SK-N-SH (cell line): ENCODE results near the gene DAB2IP. TPM values are rescaled to one million over a fixed set of nuclear protein-coding genes. Genes with fewer than 3 reads are reported as not detected.

ENCODE experiments used
- CTCF ChIA-PET: fragments of 300-600, 350-600 bp; formaldehyde crosslinking; extraction: SDS; loops from one replicate; lab custom pipeline; 2021; lab: Yijun Ruan, JAX
- POLR2A ChIA-PET: fragments of 350-600 bp; sonication (Branson Sonifier 250); formaldehyde crosslinking; extraction: SDS; loops from one replicate; lab custom pipeline; 2020; ENCODE audit warnings: antibody characterized with exemption, inconsistent platforms; lab: Yijun Ruan, JAX
- DNase-seq: peaks from one replicate; pipeline ENCODE4 v3.0.0; 2012
- H2AFZ ChIP-seq: fragments of 200-600 bp; sonication (generic); 2 replicates; pipeline ENCODE4 v1.8.1; 2016; ENCODE audit warnings: antibody characterized with exemption, mild to moderate bottlenecking, low read depth
- H3F3A ChIP-seq: fragments of 200-600 bp; sonication (generic); replicated peaks from 2 replicates; pipeline ENCODE3; 2016; ENCODE audit warnings: antibody characterized with exemption, mild to moderate bottlenecking; ENCODE audit not compliant: insufficient read depth
- H3K27ac ChIP-seq, 2 experiments: fragments of 200-500 bp in 1 of 2; fragments of 200-600 bp in 1 of 2; sonication (Bioruptor generic) in 1 of 2; sonication (generic), shearing (Covaris generic) in 1 of 2; 2 replicates each; pipeline versions ENCODE4 v1.5.1 to v1.6.1; 2014 to 2016; ENCODE audit warnings: low read depth in 2 of 2, inconsistent platforms in 1 of 2, low read length in 1 of 2, mild to moderate bottlenecking in 1 of 2, mixed read lengths in 1 of 2
- H3K27me3 ChIP-seq: fragments of 200-600 bp; sonication (generic), shearing (Covaris generic); 2 replicates; pipeline ENCODE4 v1.6.1; 2016; ENCODE audit warnings: mixed run types; ENCODE audit not compliant: insufficient read depth
- H3K36me3 ChIP-seq, 2 experiments: fragments of 200-500 bp in 1 of 2; fragments of 200-600 bp in 1 of 2; sonication (Bioruptor generic) in 1 of 2; sonication (generic) in 1 of 2; replicated peaks in 1 of 2; 2 replicates each; pipeline versions ENCODE3 to v1.5.1; 2014 to 2016; ENCODE audit warnings: low read length in 1 of 2, mild to moderate bottlenecking in 1 of 2; ENCODE audit not compliant: insufficient read depth in 2 of 2, control insufficient read depth in 1 of 2
- H3K4me1 ChIP-seq, 2 experiments: fragments of 200-500 bp in 1 of 2; fragments of 200-600 bp in 1 of 2; sonication (Bioruptor generic) in 1 of 2; sonication (generic), shearing (Covaris generic) in 1 of 2; 2 replicates each; pipeline versions ENCODE4 v1.5.1 to v1.6.1; 2014 to 2016; ENCODE audit warnings: low read depth in 1 of 2, low read length in 1 of 2, mixed run types in 1 of 2; ENCODE audit not compliant: insufficient read depth in 2 of 2, control insufficient read depth in 1 of 2
- H3K4me2 ChIP-seq: fragments of 200-600 bp; sonication (generic), shearing (Covaris generic); 2 replicates; pipeline ENCODE4 v1.6.1; 2017; ENCODE audit warnings: mixed run types
- H3K4me3 ChIP-seq, 2 experiments: fragments of 200-500 bp in 1 of 2; fragments of 200-600 bp in 1 of 2; sonication (Bioruptor generic) in 1 of 2; sonication (generic), shearing (Covaris generic) in 1 of 2; 2 replicates each; pipeline versions ENCODE4 v1.5.1 to v1.8.1; 2014 to 2016; ENCODE audit warnings: low read depth in 2 of 2, inconsistent platforms in 1 of 2, low read length in 1 of 2, mild to moderate bottlenecking in 1 of 2, mixed read lengths in 1 of 2, moderate library complexity in 1 of 2
- H3K79me2 ChIP-seq: fragments of 200-600 bp; sonication (generic); 2 replicates; pipeline ENCODE4 v1.8.1; 2017; ENCODE audit warnings: mild to moderate bottlenecking; ENCODE audit not compliant: insufficient read depth
- H3K9ac ChIP-seq: fragments of 200-600 bp; sonication (generic); 2 replicates; pipeline ENCODE4 v1.6.1; 2017; ENCODE audit warnings: mixed run types
- H3K9me2 ChIP-seq: fragments of 200-600 bp; sonication (generic); 2 replicates; pipeline ENCODE4 v1.6.1; 2017; ENCODE audit warnings: mixed run types
- H3K9me3 ChIP-seq: fragments of 200-600 bp; sonication (generic); 2 replicates; pipeline ENCODE4 v1.6.1; 2017; ENCODE audit warnings: mixed run types, mild to moderate bottlenecking, moderate library complexity
- H4K20me1 ChIP-seq: fragments of 200-600 bp; sonication (generic); 2 replicates; pipeline ENCODE4 v1.6.1; 2017; ENCODE audit warnings: mild to moderate bottlenecking, mixed run types; ENCODE audit not compliant: insufficient read depth
- CHD2 ChIP-seq: fragments of 150-350 bp; IDR thresholded peaks from 2 replicates; pipeline ENCODE4 v1.6.1; 2018; ENCODE audit warnings: low read length; ENCODE audit not compliant: partially characterized antibody
- ELF1 ChIP-seq: IDR thresholded peaks from 2 replicates; pipeline ENCODE4 v1.4.0; 2012
- EP300 ChIP-seq, 2 experiments: IDR thresholded peaks; 2 replicates each; pipeline versions ENCODE4 v1.4.0 to v1.6.1; 2012; ENCODE audit warnings: borderline replicate concordance in 1 of 2, low read depth in 1 of 2, low read length in 1 of 2
- EZH2phosphoT487 ChIP-seq: fragments of 200-600 bp; sonication (generic); IDR thresholded peaks from 2 replicates; pipeline ENCODE4 v1.6.1; 2017; ENCODE audit warnings: low read depth, mixed run types, mild to moderate bottlenecking, antibody characterized with exemption, moderate library complexity, borderline replicate concordance
- FOSL2 ChIP-seq: IDR thresholded peaks from 2 replicates; pipeline ENCODE4 v1.4.0; 2012; ENCODE audit warnings: low read depth, mild to moderate bottlenecking, moderate library complexity, borderline replicate concordance
- FOXM1 ChIP-seq: IDR thresholded peaks from 2 replicates; pipeline ENCODE4 v1.4.0; 2012; ENCODE audit warnings: low read depth, mild to moderate bottlenecking
- GABPA ChIP-seq: IDR thresholded peaks from 2 replicates; pipeline ENCODE4 v1.4.0; 2012; ENCODE audit warnings: low read depth, mild to moderate bottlenecking
- GATA2 ChIP-seq: sonication (generic); formaldehyde crosslinking; IDR thresholded peaks from 2 replicates; pipeline ENCODE4 v1.5.0; 2020; ENCODE audit warnings: mild to moderate bottlenecking, missing genetic modification reagents
- JUND ChIP-seq: IDR thresholded peaks from 2 replicates; pipeline ENCODE4 v1.4.0; 2012
- MAX ChIP-seq: IDR thresholded peaks from 2 replicates; pipeline ENCODE4 v1.4.0; 2012; ENCODE audit warnings: low read depth
- MXI1 ChIP-seq: IDR thresholded peaks from 2 replicates; pipeline ENCODE4 v1.6.1; 2012; ENCODE audit warnings: mild to moderate bottlenecking, low read depth, low read length, improper control_type of control experiment
- NFIC ChIP-seq: IDR thresholded peaks from 2 replicates; pipeline ENCODE4 v1.4.0; 2012; ENCODE audit warnings: borderline replicate concordance
- RAD21 ChIP-seq: IDR thresholded peaks from 2 replicates; pipeline ENCODE4 v1.6.1; 2012; ENCODE audit warnings: mild to moderate bottlenecking, low read length
- RCOR1 ChIP-seq: fragments of 150-350 bp; IDR thresholded peaks from 2 replicates; pipeline ENCODE4 v1.6.1; 2017; ENCODE audit warnings: antibody characterized with exemption, low read length
- REST ChIP-seq: IDR thresholded peaks from 2 replicates; pipeline ENCODE4 v1.6.1; 2012; ENCODE audit warnings: mild to moderate bottlenecking, low read depth, low read length, moderate library complexity
- RXRA ChIP-seq: IDR thresholded peaks from 2 replicates; pipeline ENCODE4 v1.4.0; 2012; ENCODE audit warnings: low read depth, mild to moderate bottlenecking, borderline replicate concordance
- TCF12 ChIP-seq: IDR thresholded peaks from 2 replicates; pipeline ENCODE4 v1.4.0; 2012
- USF2 ChIP-seq: fragments of 150-350 bp; IDR thresholded peaks from 2 replicates; pipeline ENCODE4 v1.6.1; 2017; ENCODE audit warnings: antibody characterized with exemption, low read length, low read depth, borderline replicate concordance
- ZBTB33 ChIP-seq: IDR thresholded peaks from 2 replicates; pipeline ENCODE4 v1.4.0; 2012; ENCODE audit warnings: low read depth, borderline replicate concordance
- WGBS: methylation state at CpG from one replicate; pipeline ENCODE4 v1.1.6; 2017; ENCODE audit warnings: low lambda C conversion rate; 5-methylcytosine and 5-hydroxymethylcytosine counted together
- polyA plus RNA-seq, 3 experiments: library from polyadenylated mRNA; depleted of rRNA; stranded (reverse); fragments of >200 nt; gene quantifications; 2 replicates each; pipeline ENCODE4 v1.2.3, GENCODE V29; 2012
- TF ChIP-seq, protein P1 (sequence below): IDR thresholded peaks from 2 replicates; pipeline ENCODE4 v1.4.0; 2012; ENCODE audit warnings: low read depth, borderline replicate concordance

Gene DAB2IP
- polyA plus RNA-seq, 1 of the 3 experiments (the other 2 are of a cell fraction): 21.4 TPM

GRCh38 chr9:121688146-121688680, 36.8 kb downstream of the DAB2IP start:
- WGBS: 85% methylated on average over 12 of the region's 12 CpGs
- H2AFZ ChIP-seq: no peak overlapping the region
- ChIA-PET POLR2A (no interaction called here), CTCF (interaction anchor here (1.2 to 13.8 kb wide), 15 partner anchors 10 to 246 kb away, joined by 3 to 194 read pairs (median 8); no protein-coding TSS in a partner anchor)
- H3K4me1 ChIP-seq: peaks cover 9 to 10% of the 10 kb centered on the region in 2 experiments; a peak in 3 of 4 replicates
- H3F3A ChIP-seq: peaks cover 23% of the 10 kb centered on the region
- TF ChIP-seq TCF12 (no peak), RCOR1 (no peak)
- peaks cover 23% of the 10 kb centered on the region; the same call in 1 of the 2 replicates for H4K20me1 ChIP-seq
- no peak overlapping the region for H3K27ac ChIP-seq
- H3K4me3 ChIP-seq: no peak overlapping the region
- no peaks in the 10 kb centered on the region for H3K79me2 ChIP-seq
- H3K9ac ChIP-seq: no peak overlapping the region
- H3K27me3 ChIP-seq: no peaks in the 10 kb centered on the region
- H3K36me3 ChIP-seq: no peaks in the 10 kb centered on the region
- no peak overlapping the region for H3K4me2 ChIP-seq
- no peaks in the 10 kb centered on the region for H3K9me2 ChIP-seq
- H3K9me3 ChIP-seq: no peaks in the 10 kb centered on the region
- no peak for DNase-seq

- no peak overlapping the region for H2AFZ ChIP-seq
- CTCF ChIA-PET: interaction anchor here (1.3 to 13.8 kb wide), 7 partner anchors 10 to 302 kb away, joined by 3 to 194 read pairs (median 8); no protein-coding TSS in a partner anchor
- no peaks in the 10 kb centered on the region for H3K36me3 ChIP-seq
- peaks cover 27% of the 10 kb centered on the region for H4K20me1 ChIP-seq
- H3K4me2 ChIP-seq: no peak overlapping the region
- 95% methylated on average over 7 of the region's 7 CpGs for WGBS
- H3K9ac ChIP-seq: no peak overlapping the region
- peaks cover 9 to 14% of the 10 kb centered on the region in 2 experiments; a peak in 3 of 4 replicates for H3K4me1 ChIP-seq
- no peaks in the 10 kb centered on the region for H3K9me2 ChIP-seq
- peaks cover 28% of the 10 kb centered on the region for H3F3A ChIP-seq
- POLR2A ChIA-PET: no interaction called here
- no peaks in the 10 kb centered on the region for H3K27me3 ChIP-seq
- no peak overlapping the region for H3K27ac ChIP-seq
- H3K79me2 ChIP-seq: no peaks in the 10 kb centered on the region
- no peaks in the 10 kb centered on the region for H3K9me3 ChIP-seq
- DNase-seq: no peak
- no peak overlapping the region for H3K4me3 ChIP-seq
- TF ChIP-seq REST (no peak), ZBTB33 (no peak), RAD21 (no peak), GATA2 (no peak), FOSL2 (no peak), EP300 (IDR thresholded peaks at IDR 0.05; ENCODE audit: borderline replicate concordance in 1 of 2, low read depth in 1 of 2, low read length in 1 of 2) (no peak), CHD2 (no peak), EZH2phosphoT487 (no peak), NFIC (no peak), FOXM1 (no peak), ELF1 (no peak), MAX (no peak), USF2 (no peak), MXI1 (no peak), RXRA (no peak), JUND (no peak), GABPA (no peak)
- TF ChIP-seq, protein P1, sequence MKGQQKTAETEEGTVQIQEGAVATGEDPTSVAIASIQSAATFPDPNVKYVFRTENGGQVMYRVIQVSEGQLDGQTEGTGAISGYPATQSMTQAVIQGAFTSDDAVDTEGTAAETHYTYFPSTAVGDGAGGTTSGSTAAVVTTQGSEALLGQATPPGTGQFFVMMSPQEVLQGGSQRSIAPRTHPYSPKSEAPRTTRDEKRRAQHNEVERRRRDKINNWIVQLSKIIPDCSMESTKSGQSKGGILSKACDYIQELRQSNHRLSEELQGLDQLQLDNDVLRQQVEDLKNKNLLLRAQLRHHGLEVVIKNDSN: no peak
These were observed 37.2 kb downstream of the DAB2IP start for GRCh38 chr9:121688681-121689080.
